NK-92 treated with Interleukin-12 subunit alpha and Interleukin-12 subunit beta, amount 100 ng/mL, for 24 hours (cell line): ENCODE measurements around the gene VKORC1L1.
"Not testable (repeated sequence)": the region's sequence is repeated elsewhere in the genome, so short reads cannot be mapped to it uniquely, and the experiment has no call there.

Experiments
- DNase-seq: peaks from one replicate; lab custom pipeline; 2025; lab: John Stamatoyannopoulos, UW

Gene VKORC1L1

DNA sequence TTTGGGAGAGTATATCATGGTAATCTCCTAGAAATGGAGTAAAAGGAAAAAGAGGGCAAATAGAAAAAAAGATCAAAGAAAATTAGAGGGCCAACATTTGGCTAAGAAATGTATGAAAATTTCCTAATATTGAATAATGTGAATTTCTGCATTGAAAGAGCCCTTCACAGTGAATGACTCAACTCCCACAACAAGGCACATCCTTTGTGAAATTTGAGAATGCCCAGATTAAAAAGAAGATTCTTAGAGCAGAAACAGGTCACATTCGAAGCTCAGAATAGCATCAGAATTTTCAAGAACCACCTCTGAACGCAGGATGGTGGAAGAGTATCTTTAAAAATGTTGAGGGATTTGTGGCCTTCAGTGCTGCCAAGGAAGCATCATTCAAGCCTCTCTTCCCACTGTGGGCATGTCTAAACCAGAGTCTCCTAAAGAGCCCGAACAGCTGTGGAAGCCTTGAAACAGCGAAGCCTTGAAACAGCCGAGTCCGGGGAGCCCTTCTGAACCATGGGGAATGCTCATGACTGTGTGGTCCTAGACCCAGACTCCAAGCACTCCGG is 65.5 kb downstream of the VKORC1L1 start:
- DNase-seq: no peak

DNA sequence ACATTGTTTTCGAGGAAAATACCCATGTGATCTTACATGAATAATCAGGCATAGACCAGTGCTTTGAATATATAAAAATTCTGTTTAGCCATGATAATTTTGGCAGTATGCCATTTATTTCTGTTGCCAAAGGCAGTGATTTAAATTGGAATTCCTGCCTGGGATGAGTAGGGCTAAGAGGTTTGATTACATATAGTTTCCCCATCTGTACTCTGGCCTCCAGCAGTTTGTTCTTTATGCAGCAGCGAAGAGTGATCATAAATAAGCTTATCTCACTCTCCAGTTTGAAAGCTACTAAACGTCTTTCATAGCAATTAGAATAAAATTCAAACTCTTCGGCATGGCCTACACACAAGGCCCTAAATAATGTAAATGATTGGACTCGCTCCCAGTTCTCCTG is 72.9 kb downstream of the VKORC1L1 start:
- not testable (repeated sequence) for DNase-seq

DNA sequence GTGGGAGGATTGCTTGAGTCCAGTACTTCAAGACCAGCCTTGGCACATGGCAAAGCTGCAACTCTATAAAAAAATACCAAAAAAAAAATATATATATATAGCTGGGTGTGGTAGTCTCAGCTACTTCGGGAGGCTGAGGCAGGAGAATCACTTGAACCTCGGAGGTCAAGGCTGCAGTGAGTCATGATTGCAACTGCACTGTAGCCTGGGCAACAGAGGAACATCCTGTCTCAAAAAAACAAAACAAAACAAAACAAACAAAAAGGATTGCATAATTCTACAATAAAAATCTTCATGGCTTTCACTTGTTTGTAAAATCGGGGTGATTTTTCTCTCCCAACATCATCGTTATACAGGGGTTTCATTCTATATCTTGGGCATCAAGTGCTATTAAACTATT is 74.0 kb downstream of the VKORC1L1 start:
- no peak for DNase-seq

DNA sequence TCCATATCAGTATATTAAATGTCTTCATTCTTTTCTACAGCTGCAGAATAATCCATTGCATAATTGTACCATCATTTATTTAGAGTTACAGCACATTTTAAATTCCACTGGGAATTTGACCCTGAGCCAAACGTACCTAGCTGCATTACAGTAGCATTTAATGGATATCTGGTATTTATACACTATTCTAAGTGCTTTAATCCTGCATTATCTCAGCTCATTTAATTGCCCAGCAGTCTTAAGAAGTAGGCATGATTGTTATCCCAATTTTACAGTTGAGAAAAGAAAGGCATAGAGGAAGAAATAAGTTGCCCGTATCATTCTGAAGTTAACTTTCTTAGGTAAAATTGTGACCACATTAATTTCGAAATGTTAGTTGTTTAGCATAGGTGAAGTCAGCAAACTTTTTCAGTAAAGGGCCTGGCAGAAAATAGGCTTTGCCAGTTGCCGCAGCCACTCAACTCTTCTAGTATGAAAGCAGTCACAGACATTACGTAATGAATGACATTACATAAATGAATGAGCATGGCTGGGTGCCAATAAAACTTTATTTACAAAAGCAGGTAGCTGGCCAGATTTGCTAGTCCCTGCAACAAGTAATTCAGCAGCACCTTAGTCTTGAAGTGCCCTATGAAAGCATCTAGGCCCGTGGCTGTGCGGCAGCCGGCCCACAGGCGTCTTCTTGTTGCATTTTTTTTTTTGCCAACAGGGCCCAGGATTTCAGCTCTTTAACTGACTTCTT is 79.1 kb downstream of the VKORC1L1 start:
- no peak for DNase-seq

DNA sequence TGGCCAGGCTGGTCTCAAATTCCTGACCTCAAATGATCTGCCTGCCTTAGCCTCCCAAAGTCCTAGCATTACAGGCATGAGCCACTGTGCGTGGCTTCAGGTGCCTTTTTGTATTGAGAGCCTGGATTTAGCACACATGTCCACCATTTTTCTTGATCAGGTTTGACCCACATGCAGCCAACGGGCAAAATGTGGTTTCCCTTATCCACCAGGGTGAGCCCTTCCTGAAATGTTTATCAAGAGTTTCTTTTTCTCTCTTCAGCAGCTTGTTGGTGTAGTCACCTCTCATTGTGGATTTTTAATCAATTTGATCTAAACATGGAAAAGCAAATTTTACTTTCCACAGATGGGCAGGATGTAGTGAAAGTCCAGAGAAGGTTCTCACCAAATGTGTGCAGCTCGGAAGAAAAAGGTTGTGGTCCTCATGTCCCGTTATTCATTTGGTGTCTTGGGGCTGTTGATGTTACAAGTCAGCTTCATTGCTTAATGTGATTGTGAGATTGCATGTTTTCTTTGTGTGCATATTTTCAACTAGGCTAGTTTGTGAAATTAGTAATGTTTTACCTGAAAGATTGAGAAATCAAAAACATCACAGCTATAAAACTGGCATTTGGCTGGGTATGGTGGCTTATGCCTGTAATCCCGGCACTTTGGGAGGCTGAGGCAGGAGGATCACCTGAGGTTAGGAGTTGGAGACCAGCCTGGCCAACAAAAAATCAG is 80.3 kb downstream of the VKORC1L1 start:
- no peak for DNase-seq

DNA sequence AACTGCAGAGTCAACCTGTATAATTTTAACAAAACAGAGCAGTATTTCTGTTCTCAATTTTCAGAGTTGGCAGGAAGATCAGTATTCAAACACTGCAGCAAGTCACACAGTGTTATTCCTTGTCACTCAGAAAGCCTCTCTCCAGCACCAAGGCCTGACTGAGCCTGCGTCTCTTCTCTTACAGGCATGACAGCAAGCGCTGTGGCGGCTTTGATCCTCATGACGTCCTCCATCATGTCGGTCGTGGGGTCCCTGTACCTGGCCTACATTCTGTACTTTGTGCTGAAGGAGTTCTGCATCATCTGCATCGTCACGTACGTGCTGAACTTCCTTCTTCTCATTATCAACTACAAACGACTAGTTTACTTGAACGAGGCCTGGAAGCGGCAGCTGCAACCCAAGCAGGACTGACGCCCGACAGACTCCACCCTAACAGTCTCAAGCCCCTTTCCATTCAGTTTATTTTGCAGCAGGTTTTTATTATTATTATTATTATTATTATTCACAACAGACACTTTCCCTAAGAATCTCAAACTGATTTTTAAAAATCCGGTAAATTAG is 81.1 kb downstream of the VKORC1L1 start:
- DNase-seq: no peak

DNA sequence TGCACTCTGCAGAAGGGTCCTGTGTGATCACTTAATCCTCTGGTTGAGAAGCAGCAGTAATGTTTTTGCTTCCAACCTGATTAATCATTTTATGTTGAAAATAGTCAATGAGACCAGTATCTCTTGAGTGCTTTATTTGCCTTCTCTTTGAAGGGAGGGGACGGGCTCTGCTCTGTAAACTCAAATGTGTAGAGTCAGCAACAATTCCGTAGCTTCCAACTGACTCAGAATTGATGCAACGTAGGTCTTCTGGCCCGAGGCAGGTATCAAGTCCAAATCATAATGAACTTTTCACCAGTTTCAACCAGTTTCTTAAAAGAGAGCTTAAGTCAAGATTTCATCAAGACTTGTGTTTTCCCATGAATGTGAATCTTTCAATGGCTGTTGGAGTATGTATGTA is 82.8 kb downstream of the VKORC1L1 start:
- no peak for DNase-seq

DNA sequence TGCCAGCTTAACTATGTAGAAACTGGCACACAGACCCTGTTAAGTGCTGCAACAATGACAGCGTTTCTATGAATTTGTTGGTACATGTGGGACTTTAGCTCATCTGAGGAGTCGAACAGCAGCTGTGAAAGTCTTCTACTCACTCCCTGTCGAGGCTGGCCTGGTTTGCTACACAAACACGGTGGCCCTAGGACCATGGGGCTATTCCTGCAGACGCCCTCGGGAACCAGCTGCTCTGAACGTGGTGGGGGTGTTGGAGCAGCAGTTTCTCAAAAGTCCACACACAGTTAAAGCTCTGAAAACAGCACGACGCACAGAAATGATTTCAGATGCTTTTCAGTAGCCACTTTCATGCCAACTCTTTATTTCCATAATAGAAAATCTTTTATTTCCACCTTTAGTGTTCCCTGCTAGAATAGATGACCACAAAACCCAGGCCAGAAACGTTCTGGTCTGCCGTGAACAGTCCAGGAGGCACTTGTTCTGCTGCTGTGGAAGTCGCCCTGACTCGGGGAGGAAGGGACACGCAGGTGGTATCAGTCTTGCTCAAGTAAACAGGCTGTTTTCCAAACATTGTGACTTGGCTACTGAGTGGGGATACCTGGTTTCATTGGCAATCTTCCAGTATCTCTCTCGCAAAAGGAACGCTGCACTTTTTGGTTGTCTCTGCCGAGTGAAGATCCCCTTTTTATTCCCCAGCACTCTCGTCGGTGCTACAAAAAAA is 87.6 kb downstream of the VKORC1L1 start:
- DNase-seq: no peak

DNA sequence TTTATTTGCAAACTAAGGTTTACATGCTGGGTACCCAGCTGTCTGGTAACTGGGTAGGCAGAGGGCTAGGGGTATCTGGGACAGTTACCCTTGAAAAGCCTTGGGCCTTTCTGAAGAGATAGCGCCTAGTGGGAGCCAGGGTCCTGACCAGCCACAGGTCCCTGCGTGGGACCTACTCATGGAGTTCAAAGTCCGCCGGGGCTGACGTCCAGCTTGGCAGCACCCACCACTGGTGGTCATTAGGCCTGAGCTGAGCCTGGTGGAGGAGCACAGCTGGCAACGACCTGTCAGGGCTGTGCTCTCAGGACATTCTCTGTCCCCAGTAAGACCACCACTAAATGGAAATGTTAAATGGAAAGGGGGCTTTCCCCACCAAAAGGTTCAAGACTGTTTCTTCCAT is 89.2 kb downstream of the VKORC1L1 start:
- DNase-seq: no peak

DNA sequence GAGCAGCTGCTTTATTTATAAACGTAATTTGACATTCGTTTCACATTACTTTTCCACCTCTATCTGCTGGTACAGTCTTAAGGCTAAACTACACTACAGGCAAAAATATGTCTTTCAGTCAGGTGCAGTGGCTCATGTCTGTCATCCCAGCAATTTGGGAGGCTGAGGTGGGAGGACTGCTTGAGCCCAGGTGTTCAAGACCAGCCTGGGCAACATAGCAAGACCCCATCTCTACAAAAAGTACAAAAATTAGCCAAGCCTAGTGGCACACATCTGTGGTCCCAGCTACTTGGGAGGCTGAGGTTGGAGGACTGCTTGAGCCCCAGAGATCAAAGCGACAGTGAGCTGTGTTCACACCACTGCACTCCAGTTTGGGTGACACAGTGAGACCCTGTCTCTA is 91.8 kb downstream of the VKORC1L1 start:
- DNase-seq: not testable (repeated sequence)

DNA sequence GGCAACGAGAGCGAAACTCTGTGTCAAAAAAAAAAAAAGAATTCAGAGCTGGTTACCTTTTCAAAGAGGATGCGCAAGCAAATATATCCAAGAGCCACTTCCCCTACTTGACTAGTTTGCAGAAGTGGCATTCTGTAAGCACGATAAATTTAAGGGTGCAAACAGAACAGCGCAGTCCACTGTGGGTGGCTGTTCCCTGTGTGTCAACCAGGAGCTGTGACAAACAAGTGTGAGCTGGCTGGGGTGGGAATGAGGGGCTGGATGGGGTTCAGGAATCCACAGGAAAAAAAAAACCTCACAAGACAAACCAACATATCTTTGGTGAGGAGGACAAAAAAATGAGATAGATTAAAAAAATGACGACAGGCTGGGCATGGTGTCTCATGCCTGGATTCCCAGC is 93.3 kb downstream of the VKORC1L1 start:
- no peak for DNase-seq

DNA sequence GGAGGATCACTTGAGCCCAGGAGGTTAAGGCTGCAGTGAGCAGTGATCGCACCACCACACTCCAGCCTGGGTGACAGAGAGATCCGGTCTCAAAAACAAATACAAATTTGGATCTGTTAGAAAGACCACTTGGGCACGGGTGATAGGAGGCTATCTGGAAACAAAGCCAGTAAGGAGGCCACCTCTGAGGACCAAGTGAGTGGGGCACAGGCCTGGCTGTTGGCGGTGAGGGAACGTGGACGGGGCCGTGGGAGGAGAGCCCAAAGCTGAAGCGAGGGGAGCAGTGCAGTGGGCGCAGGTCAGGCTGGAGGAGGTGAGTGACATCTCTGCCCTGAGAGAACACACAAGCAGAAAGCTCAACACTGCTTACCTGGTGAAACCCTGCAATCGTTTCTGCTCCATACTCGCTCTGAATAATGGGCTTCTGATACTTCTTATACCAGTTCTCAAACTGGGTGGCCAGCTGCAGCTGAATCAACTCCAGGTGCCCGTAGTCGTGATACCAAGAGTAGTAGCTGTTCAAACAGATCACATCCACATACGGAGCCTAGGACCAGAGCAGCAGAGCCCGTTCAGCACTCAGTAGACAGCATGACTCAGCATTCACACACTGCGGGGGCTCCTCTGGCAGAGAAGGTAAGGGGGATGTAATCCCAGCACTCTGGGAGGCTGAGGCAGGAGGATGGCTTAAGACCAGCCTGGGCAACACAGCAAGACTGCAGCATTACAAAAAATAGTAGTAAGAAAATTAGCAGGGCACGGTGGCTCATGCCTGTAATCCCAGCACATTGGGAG is 94.7 kb downstream of the VKORC1L1 start:
- no peak for DNase-seq

DNA sequence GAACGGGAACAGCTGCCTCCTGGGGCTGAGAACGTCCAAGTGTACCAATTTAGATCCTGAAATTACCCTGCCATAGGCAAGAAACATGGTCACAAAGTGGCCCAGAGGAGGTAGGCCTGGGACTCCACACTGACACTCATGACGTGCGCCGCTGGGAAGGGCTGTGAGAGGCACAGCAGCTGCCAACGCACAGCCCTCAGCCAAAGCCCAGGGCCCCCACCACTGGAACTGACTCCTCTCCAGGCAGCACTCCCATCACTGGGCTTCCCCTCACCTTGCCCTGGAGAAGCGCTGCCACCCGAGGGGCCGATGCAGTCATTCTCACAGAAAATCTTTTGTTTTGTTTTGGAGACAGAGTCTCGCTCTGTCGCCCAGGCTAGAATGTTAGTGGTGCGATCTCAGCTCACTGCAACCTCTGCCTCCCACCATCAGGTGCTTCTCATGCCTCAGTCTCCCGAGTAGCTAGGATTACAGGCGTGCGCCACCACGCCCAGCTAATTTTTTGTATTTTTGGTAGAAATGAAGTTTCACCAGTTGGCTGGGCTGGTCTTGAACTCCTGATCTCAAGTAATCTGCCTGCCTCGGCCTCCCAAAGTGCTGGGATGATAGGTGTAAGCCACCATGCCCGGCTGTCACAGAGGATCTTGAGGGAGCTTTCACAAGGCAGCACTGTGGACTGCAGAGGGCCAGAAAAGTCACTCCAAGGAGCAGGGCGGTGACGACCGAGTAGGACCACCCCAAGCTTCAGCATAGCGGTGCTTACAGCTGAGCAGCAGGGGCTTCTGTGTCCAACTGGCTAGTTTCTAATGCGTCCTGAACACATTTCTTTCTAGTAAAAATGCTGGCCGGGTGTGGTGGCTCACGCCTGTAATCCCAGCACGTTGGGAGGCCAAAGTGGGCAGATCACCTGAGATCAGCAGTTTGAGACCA is 95.6 kb downstream of the VKORC1L1 start:
- no peak for DNase-seq

DNA sequence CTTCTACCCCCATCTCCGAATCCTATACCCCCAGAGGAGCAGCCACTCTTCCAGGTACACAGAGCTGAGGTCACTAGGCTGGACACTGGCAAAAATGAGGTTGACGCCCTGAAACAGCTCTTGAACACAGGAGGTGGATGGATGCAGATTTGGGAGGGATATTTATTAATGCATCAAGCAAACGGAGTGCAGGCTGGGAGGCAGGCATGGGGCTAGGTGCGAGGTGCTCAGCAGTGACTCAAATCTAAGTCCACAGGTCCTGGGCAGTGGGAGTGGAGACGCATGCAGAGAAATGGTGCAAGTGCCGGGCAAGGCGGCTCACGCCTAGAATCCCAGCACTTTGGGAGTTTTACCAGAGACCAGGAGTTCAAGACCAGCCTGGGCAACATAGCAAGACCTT is 98.1 kb downstream of the VKORC1L1 start:
- DNase-seq: no peak

DNA sequence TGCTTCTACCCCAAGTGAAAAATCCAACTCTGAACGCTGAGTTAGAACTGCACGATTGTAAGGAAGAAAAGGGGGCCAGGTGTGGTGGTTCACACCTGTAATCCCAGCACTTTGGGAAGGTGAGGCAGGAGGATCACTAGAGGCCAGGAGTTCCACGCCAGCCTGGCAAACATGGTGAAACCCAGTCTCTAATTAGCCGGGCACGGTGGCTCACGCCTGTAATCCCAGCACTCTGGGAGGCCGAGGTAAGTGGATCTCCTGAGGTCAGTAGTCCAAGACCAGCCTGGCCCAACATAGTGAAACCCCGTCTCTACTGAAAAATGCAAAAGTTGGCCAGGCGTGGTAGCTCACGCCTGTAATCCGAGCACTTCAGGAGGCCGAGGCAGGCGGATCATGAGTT is 100.1 kb downstream of the VKORC1L1 start:
- no peak for DNase-seq

DNA sequence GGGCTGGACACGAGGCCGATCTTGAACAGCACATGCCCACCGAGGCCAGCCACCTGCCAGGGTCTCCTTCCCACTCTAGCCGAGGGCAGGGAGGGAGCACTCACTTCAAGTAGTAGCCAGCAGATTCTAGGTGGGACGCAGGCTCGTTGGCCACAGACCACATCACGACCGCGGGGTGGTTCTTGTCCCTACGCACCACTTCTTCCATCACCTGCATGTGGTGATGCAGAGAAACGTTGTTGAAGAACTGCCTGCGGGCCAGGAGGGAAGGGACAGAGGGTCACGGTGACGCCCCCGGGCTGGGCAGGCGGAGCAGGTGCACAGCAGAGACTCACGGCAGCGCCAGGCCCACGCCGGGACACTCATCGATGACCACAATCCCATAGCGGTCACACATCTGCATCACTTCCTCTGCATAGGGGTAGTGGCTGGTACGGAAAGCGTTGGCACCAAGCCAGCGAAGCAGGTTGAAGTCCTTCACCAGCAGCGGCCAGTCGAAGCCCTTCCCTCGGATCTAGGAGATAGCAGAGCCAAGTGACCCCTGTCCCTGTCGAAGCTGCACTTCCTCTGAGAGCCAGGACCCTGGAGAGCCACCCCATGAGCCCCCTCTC is 101.4 kb downstream of the VKORC1L1 start:
- no peak for DNase-seq

DNA sequence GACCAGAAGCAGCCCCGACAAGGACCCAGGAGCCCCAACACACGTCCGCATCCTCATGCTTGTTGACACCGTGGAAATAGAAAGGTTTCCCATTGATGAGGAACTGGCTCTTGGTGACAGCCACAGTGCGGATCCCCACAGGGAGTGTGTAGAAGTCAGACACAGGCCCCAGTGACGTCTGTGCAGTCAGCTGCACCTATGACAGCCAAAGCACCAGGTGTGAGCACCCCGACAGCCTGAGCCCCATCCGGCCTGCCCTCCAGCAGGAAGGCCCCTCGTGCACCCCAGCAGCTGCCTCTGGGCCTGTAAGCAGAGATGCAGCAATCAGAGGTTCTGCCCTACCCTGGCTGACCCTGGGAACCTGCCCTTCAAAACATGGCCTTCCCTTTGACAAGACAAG is 102.0 kb downstream of the VKORC1L1 start:
- DNase-seq: no peak

DNA sequence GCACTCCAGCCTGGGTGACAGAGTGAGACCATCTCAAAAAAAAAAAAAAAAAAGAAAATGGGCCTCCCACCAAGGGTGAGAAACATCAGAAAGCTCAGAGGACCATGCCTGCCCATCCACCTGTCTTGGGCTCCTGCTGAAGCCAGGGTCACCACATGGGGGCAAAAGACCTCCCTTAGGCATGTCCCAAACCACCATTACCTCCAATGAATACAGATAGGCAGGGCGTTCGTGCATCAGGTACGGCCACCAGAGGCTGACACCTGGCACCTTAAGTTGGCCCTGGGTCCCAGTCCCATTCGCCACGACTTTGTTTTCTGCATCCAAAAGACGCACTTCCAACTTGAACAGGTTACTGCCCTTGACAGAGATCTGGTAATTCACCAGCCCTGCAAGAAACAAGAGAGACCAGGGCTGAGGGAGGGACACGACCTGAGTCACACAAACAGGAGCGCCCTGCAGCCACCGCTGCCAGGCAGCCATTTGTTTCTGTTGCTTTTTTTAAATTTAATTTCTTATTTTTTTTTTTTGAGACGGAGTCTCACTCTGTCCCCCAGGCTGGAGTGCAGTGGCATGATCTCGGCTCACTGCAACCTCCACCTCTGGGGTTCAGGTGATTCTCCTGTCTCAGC is 103.1 kb downstream of the VKORC1L1 start:
- DNase-seq: no peak

DNA sequence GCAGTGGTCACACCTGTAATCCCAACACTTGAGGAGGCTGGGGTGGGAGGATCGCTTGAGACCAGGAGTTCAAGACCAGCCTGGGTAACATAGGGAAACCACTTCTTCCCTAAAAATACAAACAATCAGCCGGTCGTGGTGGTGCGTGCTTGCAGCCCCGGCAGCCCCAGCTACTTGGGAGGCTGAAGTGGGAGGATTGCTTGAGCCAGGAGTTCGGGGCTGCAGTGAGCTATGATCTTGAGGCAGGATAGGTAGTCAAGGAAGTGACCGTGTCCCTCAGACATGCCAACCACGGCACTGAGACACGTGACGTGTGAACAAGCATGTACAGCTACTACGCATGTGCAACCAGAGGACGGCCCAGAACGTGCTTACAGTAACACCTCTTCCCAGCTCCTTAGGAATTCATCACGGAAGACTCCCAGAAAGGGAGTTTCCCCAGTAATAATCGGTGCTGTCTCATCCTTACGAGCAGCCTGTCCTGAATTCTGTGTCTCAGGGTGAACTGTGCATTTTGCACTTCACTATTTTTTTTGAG is 103.9 kb downstream of the VKORC1L1 start:
- no peak for DNase-seq
